T-helper 1 cell treated with Interleukin-12 subunit alpha and Interleukin-12 subunit beta and Interleukin-4 antibody, amounts not matched to agents 30 μg/mL and 1 μg/mL, for 36 hours (primary cell): ENCODE measurements around the gene KIF24.
"Not testable (repeated sequence)": the region's sequence is repeated elsewhere in the genome, so short reads cannot be mapped to it uniquely, and the experiment has no call there.

Experiments
- H3K27ac Mint-ChIP-seq: one replicate; pipeline ENCODE4 v1.8.0; 2021; ENCODE audit warnings: mild to moderate bottlenecking, mixed read lengths
- H3K27me3 Mint-ChIP-seq: one replicate; pipeline ENCODE4 v1.8.0; 2021; ENCODE audit warnings: low read depth, mixed read lengths
- H3K36me3 Mint-ChIP-seq: one replicate; pipeline ENCODE4 v1.8.0; 2021; ENCODE audit warnings: low read depth, mixed read lengths
- H3K4me1 Mint-ChIP-seq: one replicate; pipeline ENCODE4 v1.8.0; 2021; ENCODE audit warnings: low read depth, mixed read lengths
- H3K4me3 Mint-ChIP-seq: one replicate; pipeline ENCODE4 v1.8.0; 2021; ENCODE audit warnings: mild to moderate bottlenecking, moderate library complexity, mixed read lengths
- H3K9me3 Mint-ChIP-seq: one replicate; pipeline ENCODE4 v1.8.0; 2021; ENCODE audit warnings: mixed read lengths

KIF24 gene

GRCh38 chr9:34326690-34327089, 2.4 kb downstream of the KIF24 start:
- no peaks in the 10 kb centered on the region for H3K9me3 Mint-ChIP-seq
- H3K4me3 Mint-ChIP-seq, result no peak overlapping the region
- H3K27me3 Mint-ChIP-seq, result no peaks in the 10 kb centered on the region
- H3K4me1 Mint-ChIP-seq, result peaks cover 20% of the 10 kb centered on the region
- no peak overlapping the region for H3K27ac Mint-ChIP-seq
- H3K36me3 Mint-ChIP-seq, result no peaks in the 10 kb centered on the region

GRCh38 chr9:34322899-34323591, 6.0 kb downstream of the KIF24 start:
- no peaks in the 10 kb centered on the region for H3K36me3 Mint-ChIP-seq
- H3K4me3 Mint-ChIP-seq, result no peak overlapping the region
- H3K27ac Mint-ChIP-seq, result no peak overlapping the region
- no peaks in the 10 kb centered on the region for H3K9me3 Mint-ChIP-seq
- H3K4me1 Mint-ChIP-seq, result peaks cover 11% of the 10 kb centered on the region
- H3K27me3 Mint-ChIP-seq, result no peaks in the 10 kb centered on the region

- no peaks in the 10 kb centered on the region for H3K36me3 Mint-ChIP-seq
- no peak overlapping the region for H3K4me3 Mint-ChIP-seq
- no peaks in the 10 kb centered on the region for H3K9me3 Mint-ChIP-seq
- H3K27me3 Mint-ChIP-seq, result no peaks in the 10 kb centered on the region
- H3K4me1 Mint-ChIP-seq, result peaks cover 1% of the 10 kb centered on the region
- H3K27ac Mint-ChIP-seq, result no peak overlapping the region
Observed at GRCh38 chr9:34321451-34321850, 7.6 kb downstream of the KIF24 start.

- H3K9me3 Mint-ChIP-seq, result no peaks in the 10 kb centered on the region
- no peaks in the 10 kb centered on the region for H3K27me3 Mint-ChIP-seq
- no peaks in the 10 kb centered on the region for H3K4me1 Mint-ChIP-seq
- no peak overlapping the region for H3K4me3 Mint-ChIP-seq
- no peak overlapping the region for H3K27ac Mint-ChIP-seq
- no peaks in the 10 kb centered on the region for H3K36me3 Mint-ChIP-seq
Observed at GRCh38 chr9:34318163-34318790, 10.8 kb downstream of the KIF24 start.

GRCh38 chr9:34317436-34317835, 11.6 kb downstream of the KIF24 start:
- H3K4me3 Mint-ChIP-seq, result no peak overlapping the region
- H3K4me1 Mint-ChIP-seq, result no peaks in the 10 kb centered on the region
- H3K9me3 Mint-ChIP-seq, result peaks cover 3% of the 10 kb centered on the region
- no peaks in the 10 kb centered on the region for H3K36me3 Mint-ChIP-seq
- no peak overlapping the region for H3K27ac Mint-ChIP-seq
- H3K27me3 Mint-ChIP-seq, result no peaks in the 10 kb centered on the region

GRCh38 chr9:34311499-34312185, 17.4 kb downstream of the KIF24 start:
- H3K9me3 Mint-ChIP-seq, result peaks cover 3% of the 10 kb centered on the region
- no peaks in the 10 kb centered on the region for H3K27me3 Mint-ChIP-seq
- H3K4me1 Mint-ChIP-seq, result peaks cover 1% of the 10 kb centered on the region
- H3K36me3 Mint-ChIP-seq, result no peaks in the 10 kb centered on the region
- no peak overlapping the region for H3K4me3 Mint-ChIP-seq
- no peak overlapping the region for H3K27ac Mint-ChIP-seq

GRCh38 chr9:34310215-34310614, 18.9 kb downstream of the KIF24 start:
- Mint-ChIP-seq H3K36me3 (peaks cover 2% of the 10 kb centered on the region), H3K4me1 (peaks cover 1% of the 10 kb centered on the region), H3K9me3 (peaks cover 3% of the 10 kb centered on the region)

GRCh38 chr9:34308316-34308715, 20.8 kb downstream of the KIF24 start:
- H3K4me1 Mint-ChIP-seq, H3K9me3 Mint-ChIP-seq, H3K27me3 Mint-ChIP-seq, H3K4me3 Mint-ChIP-seq, H3K36me3 Mint-ChIP-seq, H3K27ac Mint-ChIP-seq: not testable (repeated sequence)

More at GRCh38 chr9:34310215-34310614, 18.9 kb downstream of the KIF24 start:
- Mint-ChIP-seq H3K27me3 (no peaks in the 10 kb centered on the region), H3K4me3 (no peak overlapping the region), H3K27ac (no peak overlapping the region)

GRCh38 chr9:34301064-34301463, 28.0 kb downstream of the KIF24 start:
- not testable (repeated sequence) for H3K27ac Mint-ChIP-seq, H3K4me1 Mint-ChIP-seq, H3K9me3 Mint-ChIP-seq, H3K4me3 Mint-ChIP-seq, H3K36me3 Mint-ChIP-seq, H3K27me3 Mint-ChIP-seq

- H3K27ac Mint-ChIP-seq, result no peak overlapping the region
- no peaks in the 10 kb centered on the region for H3K36me3 Mint-ChIP-seq
- H3K9me3 Mint-ChIP-seq, result no peaks in the 10 kb centered on the region
- H3K4me1 Mint-ChIP-seq, result no peaks in the 10 kb centered on the region
- H3K27me3 Mint-ChIP-seq, result no peaks in the 10 kb centered on the region
- H3K4me3 Mint-ChIP-seq, result no peak overlapping the region
Observed at GRCh38 chr9:34292552-34292951, 36.5 kb downstream of the KIF24 start.

- no peaks in the 10 kb centered on the region for H3K27me3 Mint-ChIP-seq
- no peak overlapping the region for H3K27ac Mint-ChIP-seq
- no peaks in the 10 kb centered on the region for H3K4me1 Mint-ChIP-seq
- no peaks in the 10 kb centered on the region for H3K9me3 Mint-ChIP-seq
- H3K4me3 Mint-ChIP-seq, result no peak overlapping the region
- H3K36me3 Mint-ChIP-seq, result peaks cover 2% of the 10 kb centered on the region
Observed at GRCh38 chr9:34291423-34291822, 37.6 kb downstream of the KIF24 start.

- Mint-ChIP-seq H3K27me3 (no peaks in the 10 kb centered on the region), H3K36me3 (peaks cover 2% of the 10 kb centered on the region), H3K9me3 (no peaks in the 10 kb centered on the region), H3K4me3 (no peak overlapping the region), H3K4me1 (no peaks in the 10 kb centered on the region), H3K27ac (no peak overlapping the region)
Observed at GRCh38 chr9:34291023-34291422, 38.0 kb downstream of the KIF24 start.

- Mint-ChIP-seq H3K27me3 (no peaks in the 10 kb centered on the region), H3K4me3 (no peak overlapping the region), H3K9me3 (no peaks in the 10 kb centered on the region), H3K27ac (no peak overlapping the region), H3K4me1 (no peaks in the 10 kb centered on the region), H3K36me3 (peaks cover 2% of the 10 kb centered on the region)
Observed at GRCh38 chr9:34289159-34289558, 39.9 kb downstream of the KIF24 start.

- Mint-ChIP-seq H3K4me3 (no peak overlapping the region), H3K27me3 (no peaks in the 10 kb centered on the region), H3K4me1 (peaks cover 7% of the 10 kb centered on the region), H3K36me3 (peaks cover 2% of the 10 kb centered on the region), H3K27ac (no peak overlapping the region), H3K9me3 (no peaks in the 10 kb centered on the region)
Observed at GRCh38 chr9:34282096-34282495, 47.0 kb downstream of the KIF24 start.

- Mint-ChIP-seq H3K4me1 (peaks cover 10% of the 10 kb centered on the region), H3K27me3 (no peaks in the 10 kb centered on the region), H3K9me3 (no peaks in the 10 kb centered on the region), H3K36me3 (no peaks in the 10 kb centered on the region), H3K27ac (no peak overlapping the region), H3K4me3 (no peak overlapping the region)
Observed at GRCh38 chr9:34279411-34279810, 49.7 kb downstream of the KIF24 start.
